ENCODE data around the gene GDF2.

The GDF2 gene

GRCh38 chr10:47337310-47337709, 15.1 kb downstream of the GDF2 start:
- CTCF ChIA-PET: no interaction called here

GRCh38 chr10:47339186-47339735, 17.0 kb downstream of the GDF2 start:
- POLR2A ChIA-PET (ENCODE audit: low non-redundant PET): no interaction called here

More at GRCh38 chr10:47337310-47337709, 15.1 kb downstream of the GDF2 start:
- no peak overlapping the region for H3K27ac ChIP-seq
- TF ChIP-seq CTCF (conservative IDR thresholded peaks at IDR 0.05; ENCODE audit: low read depth): no peak
- POLR2A ChIA-PET (ENCODE audit: low non-redundant PET): no interaction called here
- no peak for DNase-seq (ENCODE audit: low spot score)

DNA sequence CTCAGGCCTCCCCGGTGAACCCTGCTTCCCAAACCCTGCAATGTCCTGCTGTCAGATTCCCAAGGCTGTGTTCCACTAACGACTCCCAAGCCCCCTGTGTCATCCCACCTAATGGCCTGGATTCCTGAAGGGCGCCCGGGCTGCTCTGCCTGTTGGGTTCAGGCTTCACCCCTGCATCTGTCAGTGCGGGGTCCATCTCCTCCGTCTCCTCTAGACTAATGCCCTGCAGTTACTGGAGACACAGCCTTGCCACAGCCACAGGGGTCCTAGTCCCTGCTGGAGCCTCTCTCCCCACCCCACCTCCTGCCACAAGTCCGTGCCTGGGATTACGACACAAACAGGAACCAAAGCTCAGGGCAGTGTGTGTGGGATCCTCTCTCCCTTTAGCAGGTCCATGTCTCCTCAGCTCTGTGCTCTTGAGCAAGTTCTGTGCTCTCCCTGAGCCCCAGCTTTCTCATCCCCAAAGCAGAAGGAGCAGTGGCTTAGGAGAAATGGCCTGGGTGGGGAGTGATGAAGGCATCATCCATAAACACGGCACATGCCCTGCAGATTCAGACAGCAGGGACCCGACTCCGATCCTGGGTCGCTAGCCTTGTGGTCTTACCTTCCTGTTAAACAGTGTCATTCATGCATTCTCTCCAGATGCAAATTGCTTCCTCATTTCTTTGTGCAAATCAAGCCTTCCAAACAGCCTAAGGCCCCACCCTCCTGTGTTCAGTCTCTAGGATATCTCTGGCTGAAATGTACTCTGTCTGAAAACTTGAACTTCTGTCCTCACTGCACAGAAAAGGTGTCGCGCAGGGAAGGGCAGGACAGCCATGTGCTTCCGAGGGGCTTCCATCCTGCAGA, 17.7 kb downstream of the GDF2 start:
- H3K27ac ChIP-seq: no peak overlapping the region
- CTCF ChIA-PET: interaction anchor here (0.7 to 1.6 kb wide), 5 partner anchors 9 to 80 kb away, joined by 3 to 5 read pairs (median 4); no protein-coding TSS in a partner anchor
- DNase-seq (ENCODE audit: low spot score): no peak
- POLR2A ChIA-PET (ENCODE audit: low non-redundant PET): no interaction called here
- TF ChIP-seq CTCF (conservative IDR thresholded peaks at IDR 0.05; ENCODE audit: low read depth): no peak

More at GRCh38 chr10:47339186-47339735, 17.0 kb downstream of the GDF2 start:
- TF ChIP-seq CTCF (conservative IDR thresholded peaks at IDR 0.05; ENCODE audit: low read depth): no peak
- CTCF ChIA-PET: interaction anchor here (1.6 kb wide), 1 partner anchor 14 kb away, joined by 3 read pairs; no protein-coding TSS in a partner anchor
- H3K27ac ChIP-seq: no peak overlapping the region
- no peak for DNase-seq (ENCODE audit: low spot score)

DNA sequence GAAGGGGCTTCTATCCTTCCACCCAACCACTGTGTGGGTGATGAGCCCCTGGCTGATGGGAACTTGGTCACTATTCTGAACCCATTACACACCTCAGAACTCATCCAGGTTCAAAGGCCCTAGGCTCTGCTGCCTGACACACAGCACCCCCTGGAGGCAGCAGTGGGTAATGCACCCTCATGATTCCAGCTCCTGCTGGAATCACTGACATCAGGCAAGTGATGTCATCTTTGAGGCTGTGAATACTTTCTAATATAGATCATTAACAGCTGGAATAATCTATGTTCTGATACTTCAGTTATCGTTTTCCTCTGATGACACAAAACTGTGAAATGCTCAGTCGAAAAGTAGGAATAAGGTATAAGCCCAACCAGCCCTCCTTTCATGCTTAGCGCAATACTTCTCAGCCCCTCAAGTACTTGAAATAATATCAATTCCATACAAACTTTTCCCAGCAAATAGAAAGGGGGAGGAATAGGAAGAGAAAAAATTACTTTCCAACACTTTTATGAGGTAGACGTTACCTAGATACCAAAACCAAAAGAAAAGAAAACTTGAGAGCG, 18.4 kb downstream of the GDF2 start:
- DNase-seq (ENCODE audit: low spot score): peak; percentile 71
- POLR2A ChIA-PET (ENCODE audit: low non-redundant PET): no interaction called here
- no peak overlapping the region for H3K27ac ChIP-seq
- TF ChIP-seq CTCF (conservative IDR thresholded peaks at IDR 0.05; ENCODE audit: low read depth): peak; percentile 85
- CTCF ChIA-PET: interaction anchor here (0.7 to 1.6 kb wide), 5 partner anchors 9 to 36 kb away, joined by 3 to 5 read pairs (median 4); no protein-coding TSS in a partner anchor

DNA sequence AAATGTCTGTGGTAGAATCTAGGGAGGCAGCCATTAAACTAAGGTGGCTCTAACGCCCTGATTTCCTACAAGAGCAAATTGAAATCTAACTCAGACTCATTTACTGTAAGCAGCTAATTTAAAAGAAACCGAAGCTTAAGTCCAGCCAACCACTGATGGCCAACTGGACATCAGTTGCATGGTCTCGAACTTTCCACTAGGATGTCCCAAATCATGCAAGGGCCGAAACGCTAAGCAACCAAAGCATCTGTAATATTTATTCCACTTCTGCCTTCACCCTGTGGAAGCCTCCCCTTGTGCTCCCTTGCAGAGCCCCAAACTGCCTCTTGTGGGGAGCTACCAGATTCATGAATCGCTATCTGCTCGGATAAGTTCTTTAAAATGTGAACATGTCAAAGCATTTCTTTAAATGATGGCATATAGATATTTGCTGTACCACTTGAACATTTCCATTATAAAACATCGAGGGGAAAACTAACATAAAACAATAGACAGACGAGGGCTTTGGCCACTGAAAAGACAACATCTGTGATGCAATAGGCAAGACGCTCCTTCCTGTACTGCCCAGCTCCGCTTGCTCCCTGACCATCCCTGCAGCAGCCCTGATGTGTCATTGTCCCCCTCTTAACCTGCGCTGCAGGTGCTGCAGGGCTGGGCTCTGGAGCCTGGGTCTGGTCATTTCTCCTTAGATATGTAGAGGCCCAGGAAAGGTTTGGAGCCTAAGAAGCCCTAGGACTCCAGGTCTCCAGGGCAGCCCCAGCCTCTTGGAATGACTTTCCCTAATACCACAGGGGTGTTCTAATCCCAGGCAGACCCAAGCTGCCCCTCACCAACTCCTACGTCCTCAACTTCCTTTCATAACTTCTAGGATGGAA, 23.0 kb downstream of the GDF2 start:
- no peak for DNase-seq (ENCODE audit: low spot score)
- TF ChIP-seq CTCF (conservative IDR thresholded peaks at IDR 0.05; ENCODE audit: low read depth): no peak
- H3K27ac ChIP-seq: no peak overlapping the region
- CTCF ChIA-PET: interaction anchor here (1.4 kb wide), 1 partner anchor 16 kb away, joined by 7 read pairs; no protein-coding TSS in a partner anchor
- POLR2A ChIA-PET (ENCODE audit: low non-redundant PET): no interaction called here
